Measurements from ENCODE around the gene CENPP.

- TF ChIP-seq CTCF (conservative IDR thresholded peaks at IDR 0.05; ENCODE audit: low read depth, low read length) (no peak), EZH2 (IDR thresholded peaks at IDR 0.05; ENCODE audit: low read length, unreplicated experiment) (no peak), EZH2phosphoT487 (IDR thresholded peaks at IDR 0.05; ENCODE audit: borderline replicate concordance, low read length) (no peak)
Observed at GRCh38 chr9:92293075-92293354, 32.7 kb upstream of the CENPP start.

Data from PC-3 (cell line).